HepG2 (cell line): Measurements from ENCODE around the gene WDCP. TPM values are rescaled to one million over a fixed set of nuclear protein-coding genes. Genes with fewer than 3 reads are reported as not detected.

Source experiments
- ATAC-seq: fragments of 200-7000 bp; cut with Tn5 transposase; 3 replicates; pipeline ENCODE4 v1.9.1; 2020; ENCODE audit warnings: mild to moderate bottlenecking, moderate library complexity
- BruUV-seq: library from RNA; stranded (reverse); fragments of 400-500 nt; replicated peaks from 2 replicates; lab custom pipeline; 2021; lab: Mats Ljungman, UMichigan
- CTCF ChIA-PET: fragments of 300-600 bp; formaldehyde crosslinking; extraction: SDS; loops from one replicate; lab custom pipeline; 2021; ENCODE audit warnings: low total read pairs, inconsistent platforms, low intra/inter-chr PET ratio; lab: Yijun Ruan, JAX
- POLR2A ChIA-PET: fragments of 350-600 bp; sonication (Branson Sonifier 250); formaldehyde crosslinking; loops from one replicate; lab custom pipeline; 2020; ENCODE audit warnings: antibody characterized with exemption, inconsistent platforms; lab: Yijun Ruan, JAX
- DNase-seq: peaks from one replicate; pipeline ENCODE4 v3.0.0-alpha.2; 2015; ENCODE audit warnings: low spot score
- FAIRE-seq: peaks from 3 replicates; lab custom pipeline; 2011; peaks lifted over from hg19 to GRCh38; lab: Jason Lieb, UNC
- H2AFZ ChIP-seq: one replicate; pipeline ENCODE4 v1.6.1; 2011; ENCODE audit warnings: low read length, inconsistent platforms
- H3K27ac ChIP-seq: fragments of 300-600 bp; 3 replicates; pipeline ENCODE4 v1.8.0; 2011; ENCODE audit warnings: mixed run types, mild to moderate bottlenecking, mixed read lengths, low read length, inconsistent platforms; ENCODE audit not compliant: insufficient read depth; ENCODE audit errors: extremely low read length
- H3K27me3 ChIP-seq, 2 experiments: fragments of 200-600 bp in 1 of 2; 2 replicates in 1 of 2; 3 replicates in 1 of 2; pipeline versions ENCODE4 v1.6.0 to v1.8.0; 2011; ENCODE audit warnings: low read length in 2 of 2, mild to moderate bottlenecking in 2 of 2, moderate library complexity in 2 of 2, inconsistent platforms in 1 of 2; ENCODE audit not compliant: insufficient read depth in 2 of 2, control insufficient read depth in 1 of 2
- H3K36me3 ChIP-seq, 2 experiments: fragments of 200-600 bp in 1 of 2; replicated peaks in 1 of 2; 2 replicates in 1 of 2; 3 replicates in 1 of 2; pipeline versions ENCODE4 v1.5.1 to v1.8.0; 2011; ENCODE audit warnings: low read length in 2 of 2, inconsistent platforms in 1 of 2; ENCODE audit not compliant: insufficient read depth in 2 of 2, control insufficient read depth in 1 of 2
- H3K4me1 ChIP-seq: 2 replicates; pipeline ENCODE4 v1.5.1; 2012; ENCODE audit warnings: low read length, inconsistent platforms; ENCODE audit not compliant: insufficient read depth
- H3K4me2 ChIP-seq: 2 replicates; pipeline ENCODE4 v1.6.0; 2011; ENCODE audit warnings: low read depth, low read length, inconsistent platforms
- H3K4me3 ChIP-seq, 3 experiments: fragments of 200-600 bp in 1 of 3; sonication (generic), shearing (Covaris generic) in 1 of 3; replicated peaks in 1 of 3; 2 replicates each; pipeline ENCODE4 v1.5.1; 2011 to 2016; ENCODE audit warnings: low read length in 3 of 3, inconsistent platforms in 2 of 3, low read depth in 2 of 3, mild to moderate bottlenecking in 2 of 3, control low read depth in 1 of 3, mixed read lengths in 1 of 3; ENCODE audit not compliant: insufficient read depth in 1 of 3
- H3K79me2 ChIP-seq: one replicate; pipeline ENCODE4 v1.6.1; 2011; ENCODE audit warnings: low read length, inconsistent platforms; ENCODE audit not compliant: insufficient read depth
- H3K9ac ChIP-seq: 2 replicates; pipeline ENCODE4 v1.6.0; 2011; ENCODE audit warnings: mild to moderate bottlenecking, low read depth, low read length, inconsistent platforms; ENCODE audit not compliant: insufficient read depth
- H3K9me3 ChIP-seq: 2 replicates; pipeline ENCODE4 v1.5.1; 2012; ENCODE audit warnings: mild to moderate bottlenecking, low read length
- H4K20me1 ChIP-seq: 2 replicates; pipeline ENCODE4 v1.6.0; 2011; ENCODE audit warnings: inconsistent platforms, mild to moderate bottlenecking, low read length, moderate library complexity; ENCODE audit not compliant: insufficient read depth
- ATF7 ChIP-seq, 2 experiments: fragments of 450-650 bp in 1 of 2; sonication (generic) in 1 of 2; formaldehyde crosslinking in 1 of 2; IDR thresholded peaks; 2 replicates each; pipeline versions ENCODE4 v1.4.0 to v1.6.1; 2016 to 2020; ENCODE audit warnings: antibody characterized with exemption in 1 of 2, mild to moderate bottlenecking in 1 of 2, missing genetic modification reagents in 1 of 2
- NPAS2 ChIP-seq: sonication (generic); formaldehyde crosslinking; IDR thresholded peaks from 2 replicates; pipeline ENCODE4 v1.8.0; 2022; ENCODE audit warnings: mild to moderate bottlenecking, missing genetic modification reagents, borderline replicate concordance
- ZBTB33 ChIP-seq: sonication (generic); formaldehyde crosslinking; IDR thresholded peaks from 2 replicates; pipeline ENCODE4 v1.4.0; 2020; ENCODE audit warnings: missing genetic modification reagents
- ZNF142 ChIP-seq: sonication (generic); formaldehyde crosslinking; IDR thresholded peaks from 2 replicates; pipeline ENCODE4 v1.4.0; 2020; ENCODE audit warnings: missing genetic modification reagents
- WGBS: methylation state at CpG from one replicate; pipeline ENCODE4 v1.1.6; 2017; ENCODE audit warnings: low lambda C conversion rate; 5-methylcytosine and 5-hydroxymethylcytosine counted together
- in situ Hi-C: cut with HindIII; loops from 2 replicates; pipeline ENCODE4 v1.10.0; 2017; ENCODE audit warnings: low pct_unique_long_range_greater_than_20kb; ENCODE audit not compliant: extremely low pct_ligation_motif_present
- intact Hi-C: fragments of 100-400 bp; cut with micrococcal nuclease; formaldehyde crosslinking; loops from one replicate; pipeline ENCODE4 v1.10.0; 2022; ENCODE audit not compliant: unreplicated experiment
- polyA plus RNA-seq, 8 experiments: library from polyadenylated mRNA; depleted of rRNA in 3 of 8; stranded (reverse) in 7 of 8; unstranded in 1 of 8; fragments of >200 nt; fragmentation: Illumina TruSeq in 4 of 8; extraction: Trizol in 4 of 8; gene quantifications; 2 replicates each; pipeline versions ENCODE4 v1.2.1 to v1.2.3, GENCODE V29; 2011 to 2016; ENCODE audit warnings: low read depth in 4 of 8, missing spikeins in 1 of 8, mixed read lengths in 1 of 8; ENCODE audit not compliant: insufficient read depth in 1 of 8
- total RNA-seq, 5 experiments: library from RNA; depleted of rRNA; stranded (reverse); fragments of >200 nt; fragmentation: Illumina TruSeq; extraction: Trizol; gene quantifications; 2 replicates each; pipeline ENCODE4 v1.2.3, GENCODE V29; 2016; ENCODE audit warnings: low read depth in 1 of 5

WDCP gene
- total and polyA plus RNA-seq, 2 of the 13 experiments (the other 11 are each of a cell fraction or from before 2014, with no cell fraction given) = 17.4 to 22.6 TPM

GRCh38 chr2:24007693-24008092 lies 39.5 kb downstream of the WDCP start (continued):
- no peak for TF ChIP-seq ZBTB33 (CRISPR knock-in tag)
- TF ChIP-seq ZNF142 (CRISPR knock-in tag) = no peak

GRCh38 chr2:23994567-23994966 lies 52.6 kb downstream of the WDCP start:
- in situ Hi-C loops = no loop called here
- no TSS peak for BruUV-seq
- intact Hi-C loops = no loop called here
- no peaks in the 10 kb centered on the region for H4K20me1 ChIP-seq
- no peak overlapping the region for H3K4me2 ChIP-seq
- H3K36me3 ChIP-seq = peaks cover 3 to 12% of the 10 kb centered on the region in 2 experiments; a peak in 4 of 5 replicates
- FAIRE-seq (no peak), ATAC-seq (no peak), DNase-seq (no peak)
- H3K79me2 ChIP-seq = no peaks in the 10 kb centered on the region
- H3K9me3 ChIP-seq = no peaks in the 10 kb centered on the region
- 84% methylated on average over 1 of the region's 1 CpG for WGBS
- no peak overlapping the region for H2AFZ ChIP-seq
- POLR2A ChIA-PET = interaction anchor here (1.1 kb wide), 1 partner anchor 53 kb away, joined by 3 read pairs; no protein-coding TSS in a partner anchor
- no peak overlapping the region for H3K9ac ChIP-seq
- no peaks in the 10 kb centered on the region for H3K4me1 ChIP-seq
- no peak overlapping the region for H3K27ac ChIP-seq
- H3K4me3 ChIP-seq = no peak overlapping the region
- peak; percentile 93 for TF ChIP-seq ATF7 (IDR thresholded peaks at IDR 0.05)
- no peak for TF ChIP-seq ATF7 (CRISPR knock-in tag; IDR thresholded peaks at IDR 0.05)
- TF ChIP-seq NPAS2 (CRISPR knock-in tag) = no peak
- H3K27me3 ChIP-seq = no peaks in the 10 kb centered on the region
- CTCF ChIA-PET = no interaction called here
